PC-9 (cell line): ENCODE data around the gene FOXN4.

Experiments
- CTCF ChIP-seq: fragments of 200-600 bp; sonication (generic); conservative IDR thresholded peaks from 2 replicates; pipeline ENCODE4 v1.6.1; 2017; ENCODE audit warnings: mixed run types, antibody characterized with exemption, mild to moderate bottlenecking, moderate library complexity
- EZH2 ChIP-seq: fragments of 200-600 bp; sonication (generic); IDR thresholded peaks from 2 replicates; pipeline ENCODE4 v1.8.0; 2017; ENCODE audit warnings: antibody characterized with exemption, low read depth

- TF ChIP-seq CTCF (no peak), EZH2 (no peak)
These were observed 45.6 kb downstream of the FOXN4 start for GRCh38 chr12:109263439-109263838.
